ENCODE data around the gene SPINK4.

- TF ChIP-seq POLR2AphosphoS5 (IDR thresholded peaks at IDR 0.05; ENCODE audit: low read depth, low read length), result no peak
- TF ChIP-seq REST (IDR thresholded peaks at IDR 0.05; ENCODE audit: insufficient read depth in 1 of 2, low read depth in 2 of 2, low read length in 2 of 2), result no peak
- no peak for TF ChIP-seq SIN3A (IDR thresholded peaks at IDR 0.05; ENCODE audit: borderline replicate concordance, insufficient read depth, low read length)
- TF ChIP-seq TAF1 (IDR thresholded peaks at IDR 0.05; ENCODE audit: borderline replicate concordance, insufficient read depth, low read length), result no peak
Observed at GRCh38 chr9:33222031-33222430, 17.9 kb upstream of the SPINK4 start.
